Limb (tissue), 2 donors: ENCODE measurements around the gene NQO2.
"Not testable (repeated sequence)": the region's sequence is repeated elsewhere in the genome, so short reads cannot be mapped to it uniquely, and the experiment has no call there.

ENCODE experiments used
- DNase-seq, 2 donors: peaks; one replicate each; pipeline ENCODE4 v3.0.0-alpha.2; 2016; ENCODE audit errors: extremely low spot score in 2 of 2

Gene NQO2

DNA sequence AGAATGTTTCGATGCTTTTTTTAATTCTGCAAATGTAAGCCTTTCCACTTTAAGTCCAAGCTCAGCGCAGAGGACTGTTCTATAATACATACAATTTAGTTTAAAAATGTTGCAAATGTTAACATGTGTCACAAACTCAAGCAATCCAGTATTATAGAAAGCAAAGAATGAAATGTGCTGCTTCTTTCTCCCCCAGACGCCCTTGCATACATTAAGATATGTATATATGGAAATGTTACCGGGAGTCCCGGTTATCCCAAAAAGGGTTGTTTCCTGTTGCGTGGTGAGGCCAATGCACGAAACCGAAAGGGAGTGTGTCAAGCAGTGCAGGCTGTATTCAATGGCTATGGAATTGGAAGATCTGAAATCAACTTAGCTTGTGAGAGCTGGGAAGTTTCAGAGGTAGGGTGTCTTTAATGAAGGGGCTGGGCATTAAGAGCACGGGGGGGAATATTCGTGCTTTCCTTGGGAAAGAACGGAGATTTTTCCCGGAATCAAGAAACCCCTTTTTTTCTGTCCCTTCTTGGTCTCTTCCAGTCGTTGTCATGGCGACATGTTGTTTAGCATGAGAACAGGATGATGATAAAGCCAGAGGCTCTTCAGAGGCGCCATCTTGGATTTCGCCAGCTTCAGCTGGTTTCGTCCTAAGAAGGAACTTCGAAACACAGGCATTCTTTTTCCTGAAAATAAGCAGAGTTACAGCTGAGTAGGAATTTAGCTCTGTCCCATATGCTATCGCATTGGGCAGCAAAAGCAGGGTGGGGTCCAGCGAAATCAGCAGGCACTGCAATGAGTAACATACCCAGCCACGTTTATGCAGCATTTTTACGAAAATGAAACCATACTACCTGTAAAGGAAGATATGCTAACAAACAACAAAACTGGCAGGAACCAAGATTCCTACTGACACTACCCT lies 10.1 kb upstream of the NQO2 start:
- peak; percentile 89 to 96 for DNase-seq

DNA sequence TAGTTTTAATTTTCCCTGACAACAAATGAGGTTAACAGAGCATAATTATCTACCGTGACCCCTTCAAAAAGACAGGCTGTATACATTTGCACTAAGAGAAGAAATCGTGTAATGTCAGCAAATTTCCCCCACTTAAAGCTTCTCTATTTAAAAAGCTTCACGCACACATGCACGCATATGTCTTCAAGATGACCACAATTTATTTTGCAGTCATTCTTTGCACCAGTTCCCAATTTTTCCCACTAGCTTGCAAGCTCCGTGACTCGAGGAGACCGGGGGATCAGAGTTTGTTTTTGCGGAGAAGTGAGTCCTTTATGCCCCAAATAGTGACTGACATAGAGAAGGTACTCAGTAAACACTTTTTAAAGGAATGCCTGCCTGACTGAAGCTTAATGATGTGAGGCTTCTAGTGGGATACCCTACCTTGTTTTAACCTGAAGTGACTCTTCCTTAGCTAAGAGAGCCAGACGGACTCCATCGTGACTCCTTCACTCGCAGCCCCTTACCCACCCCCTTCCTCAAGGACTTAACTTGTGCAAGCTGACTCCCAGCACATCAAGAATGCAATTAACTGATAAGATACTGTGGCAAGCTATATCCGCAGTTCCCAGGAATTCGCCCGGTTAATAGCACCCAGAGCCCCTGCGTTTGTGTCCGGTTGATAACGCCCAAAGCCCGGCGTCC lies 9.3 kb upstream of the NQO2 start:
- peak; percentile 48 to 59 for DNase-seq

DNA sequence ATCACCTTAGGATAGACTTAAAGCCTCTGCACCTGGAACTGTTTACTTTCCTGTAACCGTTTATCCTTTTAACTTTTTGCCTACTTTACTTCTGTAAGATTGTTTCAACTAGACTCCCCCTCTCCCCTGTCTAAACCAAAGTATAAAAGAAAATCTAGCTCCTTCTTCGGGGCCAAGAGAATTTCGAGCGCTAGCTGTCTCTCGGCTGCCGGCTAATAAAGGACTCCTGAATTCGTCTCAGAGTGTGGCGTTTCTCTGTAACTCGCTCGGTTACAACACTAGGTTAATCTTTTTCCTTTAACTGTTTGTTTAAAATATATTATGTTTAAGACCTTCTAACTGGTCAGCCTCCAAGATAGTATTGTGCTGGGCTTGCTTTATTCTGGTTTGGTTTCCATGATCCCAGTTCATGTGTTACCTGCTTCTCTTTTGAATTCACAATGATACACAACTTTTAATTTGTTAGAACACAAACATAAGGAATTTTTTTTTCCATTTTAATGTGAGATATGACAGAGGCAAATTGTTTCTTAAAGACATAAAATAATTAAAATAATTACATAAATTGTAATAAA lies 8.7 kb upstream of the NQO2 start:
- peak in 1 of 2 donors; percentile 11 for DNase-seq

DNA sequence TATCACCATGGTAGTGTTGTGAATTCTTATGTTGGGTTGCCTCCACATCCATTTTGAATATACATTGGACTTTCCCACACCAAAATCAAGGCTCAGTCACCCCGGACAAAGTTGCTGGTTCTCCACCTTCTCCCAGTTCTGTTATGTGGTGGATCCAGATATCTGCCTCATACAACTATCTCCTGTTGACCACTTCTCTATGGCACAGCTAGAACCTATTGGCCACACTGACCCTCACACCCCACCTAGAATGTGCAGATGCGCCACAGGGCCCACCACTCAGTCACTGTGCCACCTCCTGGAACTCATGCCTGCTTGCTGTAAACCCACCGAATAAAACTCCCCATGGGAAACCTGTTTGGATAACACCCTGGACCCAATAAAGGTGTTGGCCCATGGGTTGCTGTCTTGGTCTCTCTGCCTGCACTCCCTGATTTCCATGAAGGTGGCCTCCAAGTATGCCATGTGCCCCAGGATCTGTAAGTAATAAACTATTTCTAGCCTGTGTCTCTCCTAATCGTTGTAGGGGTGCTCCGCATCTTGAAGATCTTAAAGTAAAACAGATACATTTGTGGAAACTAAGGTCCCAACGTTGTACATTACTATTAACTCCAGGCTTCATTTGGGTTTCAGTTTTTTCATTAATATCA lies 7.2 kb upstream of the NQO2 start:
- DNase-seq: no peak

DNA sequence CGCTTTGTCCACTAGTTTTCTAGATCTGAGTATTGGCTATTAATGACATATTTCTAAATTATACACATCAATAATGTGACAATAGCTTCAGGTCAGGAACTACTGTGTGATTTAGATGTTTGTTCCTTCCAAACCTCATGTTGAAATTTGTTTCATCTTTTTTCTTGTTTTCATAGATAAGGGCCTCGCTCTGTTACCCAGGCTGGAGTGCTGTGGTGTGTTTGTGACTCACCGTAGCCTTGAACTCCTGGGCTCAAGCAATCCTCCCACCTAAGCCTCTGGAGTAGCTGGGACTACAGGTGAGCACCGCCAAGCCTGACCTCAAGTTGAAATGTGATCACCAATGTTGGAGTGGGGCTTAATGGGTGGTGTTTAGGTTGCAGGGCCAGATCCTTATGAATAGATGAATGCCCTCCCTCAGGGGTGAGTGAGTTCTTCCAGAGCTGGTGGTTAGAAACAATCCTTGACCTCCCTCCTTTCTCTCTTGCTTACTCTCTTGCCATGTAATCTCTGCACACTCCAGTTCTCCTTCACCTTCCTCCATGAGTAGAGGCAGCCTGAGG lies 5.9 kb upstream of the NQO2 start:
- DNase-seq: no peak

DNA sequence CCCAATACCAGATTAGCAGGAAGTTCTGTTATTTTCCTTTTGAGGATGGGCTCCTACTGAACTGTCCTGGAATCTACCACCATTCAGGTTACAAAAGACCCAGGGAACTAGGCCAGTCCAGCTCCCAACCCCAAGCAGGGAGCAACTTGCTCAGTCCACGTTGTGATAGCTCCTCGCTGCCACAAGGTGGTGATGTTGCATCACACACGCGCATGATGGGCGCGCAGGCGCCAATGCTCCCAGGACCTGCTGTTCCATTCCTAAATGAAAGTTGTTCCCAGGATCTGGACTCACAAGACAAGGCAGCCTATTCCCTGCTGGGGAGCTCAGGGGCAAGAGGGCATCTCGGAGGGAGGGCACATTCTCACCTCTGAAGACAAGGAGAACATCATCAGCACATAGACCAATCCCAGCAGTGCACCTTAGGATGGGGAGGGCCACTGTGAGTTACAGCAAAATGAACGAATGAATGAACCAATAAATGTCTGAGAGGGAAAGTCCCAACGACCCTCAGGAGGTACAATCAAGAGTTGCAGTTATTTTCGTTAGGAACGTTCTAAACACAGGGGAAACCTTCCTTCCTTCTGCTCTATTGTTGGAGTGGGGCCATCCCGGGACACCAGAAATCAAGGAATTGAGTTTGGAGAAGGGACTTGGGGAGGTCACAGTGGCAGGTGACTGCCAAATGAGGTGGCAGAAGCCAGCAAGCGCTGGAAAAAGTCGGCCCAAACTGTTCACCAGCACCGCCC lies 1.3 kb upstream of the NQO2 start:
- DNase-seq: peak in 1 of 2 donors; percentile 56

DNA sequence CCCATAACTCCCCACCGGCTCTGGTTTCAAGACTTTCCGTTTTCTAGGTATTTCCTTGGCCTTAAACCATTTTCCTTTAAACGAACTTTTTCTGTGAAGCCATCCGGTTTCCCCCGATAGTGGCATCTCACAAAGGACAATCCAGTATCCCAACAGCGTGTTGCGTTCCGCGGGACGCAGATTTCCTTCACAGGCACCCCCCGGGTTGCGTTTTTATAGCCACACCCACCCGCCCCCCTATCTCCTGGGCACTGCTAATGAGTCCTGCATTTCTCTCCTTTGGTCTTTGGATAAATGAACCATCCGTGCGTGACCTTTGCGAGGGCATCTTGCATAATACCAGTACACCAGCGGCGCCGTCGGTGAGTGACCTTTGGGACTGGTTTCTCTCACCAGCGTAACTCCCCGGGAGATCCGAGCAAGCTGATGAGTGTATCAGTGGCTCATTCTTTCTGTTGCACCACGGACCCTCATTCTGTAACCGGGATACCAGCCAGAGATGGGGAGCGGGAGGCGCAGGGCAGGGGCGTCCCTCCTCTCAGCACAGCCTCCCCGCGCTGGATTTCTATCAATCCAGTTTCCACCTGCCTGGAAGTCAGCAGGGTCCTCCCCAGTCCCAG lies 586 bp upstream of the NQO2 start:
- DNase-seq: peak in 1 of 2 donors; percentile 68

DNA sequence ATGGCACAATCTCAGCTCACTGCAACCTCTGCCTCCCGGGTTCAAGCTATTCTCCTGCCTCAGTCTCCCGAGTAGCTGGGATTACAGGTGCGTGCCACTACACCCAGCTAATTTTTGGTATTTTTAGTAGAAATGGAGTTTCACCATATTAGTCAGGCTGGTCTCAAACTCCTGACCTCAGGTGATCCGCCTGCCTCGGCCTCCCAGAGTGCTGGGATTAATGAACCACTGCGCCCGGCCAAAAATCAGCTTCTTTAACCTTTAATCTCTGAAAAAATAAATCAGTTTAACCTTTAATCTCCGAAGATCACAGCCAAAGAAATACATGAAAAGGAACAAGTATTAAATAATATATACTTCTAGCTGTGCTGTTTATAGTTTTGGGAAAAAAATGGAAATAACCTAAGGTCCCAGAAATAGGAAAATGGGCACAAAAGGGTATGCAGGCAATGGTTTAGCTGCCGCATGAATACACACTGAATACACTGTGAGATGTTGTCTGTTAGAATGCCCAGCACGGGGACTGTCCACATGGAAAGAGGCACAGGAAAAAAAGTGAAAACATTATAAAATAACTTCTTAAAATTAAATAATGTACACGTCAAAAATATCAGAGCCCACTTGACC lies 1.6 kb downstream of the NQO2 start:
- DNase-seq: no peak

DNA sequence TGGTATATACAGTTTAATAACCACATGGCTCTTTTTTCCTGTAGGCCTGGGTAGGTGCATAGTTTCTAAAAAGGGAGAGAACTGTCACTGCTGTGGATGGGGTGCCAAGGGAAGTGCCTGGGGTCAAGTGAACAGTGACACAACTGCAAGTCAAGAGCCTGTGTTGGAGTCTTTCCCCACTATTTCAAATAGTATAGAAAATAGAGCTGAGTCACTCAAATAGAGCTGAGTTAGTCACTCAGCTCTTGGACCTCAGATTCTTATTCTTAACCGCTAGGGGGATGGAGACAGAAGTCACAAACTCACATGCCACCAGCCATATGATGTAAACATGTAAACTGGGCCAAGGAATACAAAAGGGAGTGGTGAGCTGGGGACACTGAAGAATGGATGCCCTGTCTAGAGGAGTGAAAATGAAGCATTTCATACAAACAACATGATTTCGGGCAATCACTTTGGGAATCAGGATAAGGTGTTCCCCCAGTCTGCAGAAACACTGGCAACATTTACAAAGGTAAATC lies 2.1 kb downstream of the NQO2 start:
- DNase-seq: peak in 1 of 2 donors; percentile 47

DNA sequence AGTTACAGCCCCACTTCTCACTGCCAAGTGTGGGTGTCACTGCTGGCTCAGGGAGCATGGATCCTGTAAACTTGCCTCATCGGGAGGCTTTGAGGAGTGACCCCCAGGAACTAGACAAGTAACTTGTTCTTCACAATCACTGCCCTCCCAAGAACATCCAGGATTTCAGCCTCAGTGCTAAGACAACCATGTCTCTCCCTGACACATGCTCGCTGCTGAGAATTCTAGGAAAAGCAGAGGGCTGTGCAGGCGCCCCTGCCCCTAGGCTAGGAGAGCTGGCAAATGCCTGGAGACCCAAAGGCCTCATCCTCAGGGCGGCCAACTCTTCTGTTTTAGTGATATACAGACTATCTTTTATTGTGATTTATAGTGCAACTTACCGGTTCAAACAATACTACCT lies 3.5 kb downstream of the NQO2 start:
- DNase-seq: not testable (repeated sequence)

DNA sequence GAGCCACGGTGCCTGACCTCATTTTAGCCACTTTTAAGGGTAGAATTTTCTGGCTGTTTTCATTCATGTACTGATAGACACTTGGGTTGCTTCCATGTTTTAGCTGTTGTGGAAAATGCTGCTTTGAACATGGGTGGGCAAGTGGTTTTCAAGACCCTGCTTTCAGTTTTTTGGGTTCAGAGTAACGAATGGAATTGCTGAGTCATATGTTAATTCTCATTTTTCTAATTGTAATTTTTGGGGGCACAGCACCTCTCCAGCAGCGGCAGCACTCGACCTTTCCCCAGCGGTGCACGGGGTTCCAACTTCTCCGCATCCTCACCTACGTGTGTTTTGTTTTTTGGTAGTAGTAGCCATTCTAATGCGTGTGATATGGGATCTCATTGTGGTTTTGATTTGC lies 5.4 kb downstream of the NQO2 start:
- no peak for DNase-seq

DNA sequence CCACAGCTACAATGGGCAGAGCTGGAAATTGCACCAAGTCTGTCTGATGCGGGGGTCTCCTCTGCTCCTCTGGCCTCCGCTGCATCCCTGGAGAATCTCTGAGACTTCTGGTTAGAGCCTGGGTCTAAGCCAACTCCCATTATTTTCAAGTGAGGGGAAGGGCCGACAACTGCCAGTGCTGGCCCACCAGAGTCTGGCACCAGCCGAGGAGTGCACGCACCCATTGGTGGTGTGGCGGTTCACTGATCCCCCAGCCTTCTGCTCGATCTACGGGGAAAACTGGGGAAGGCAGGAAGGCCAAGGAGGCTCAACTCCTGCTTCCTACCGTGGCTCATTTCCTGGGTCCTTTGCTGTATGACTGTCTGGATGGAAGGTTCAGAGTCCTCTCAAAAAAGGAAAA lies 6.2 kb downstream of the NQO2 start:
- DNase-seq: no peak

DNA sequence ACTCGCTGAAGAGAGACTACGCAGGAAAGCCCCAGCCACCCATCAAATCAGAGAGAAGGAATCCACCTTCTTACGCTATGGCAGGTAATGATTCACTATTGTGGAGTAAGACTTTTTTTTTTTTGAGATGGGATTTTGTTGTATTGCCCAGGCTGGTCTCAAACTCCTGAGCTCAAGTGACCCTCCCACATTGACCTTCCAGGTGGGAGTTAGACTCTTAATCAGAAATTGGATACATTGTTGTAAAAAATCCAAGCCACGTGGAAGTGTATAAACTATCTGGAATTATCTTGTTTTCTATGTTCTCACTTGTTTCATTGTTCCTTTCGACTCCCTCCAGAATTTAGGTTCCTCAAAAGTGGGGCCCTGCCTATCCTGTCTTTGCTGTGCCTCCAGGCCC lies 6.8 kb downstream of the NQO2 start:
- no peak for DNase-seq

DNA sequence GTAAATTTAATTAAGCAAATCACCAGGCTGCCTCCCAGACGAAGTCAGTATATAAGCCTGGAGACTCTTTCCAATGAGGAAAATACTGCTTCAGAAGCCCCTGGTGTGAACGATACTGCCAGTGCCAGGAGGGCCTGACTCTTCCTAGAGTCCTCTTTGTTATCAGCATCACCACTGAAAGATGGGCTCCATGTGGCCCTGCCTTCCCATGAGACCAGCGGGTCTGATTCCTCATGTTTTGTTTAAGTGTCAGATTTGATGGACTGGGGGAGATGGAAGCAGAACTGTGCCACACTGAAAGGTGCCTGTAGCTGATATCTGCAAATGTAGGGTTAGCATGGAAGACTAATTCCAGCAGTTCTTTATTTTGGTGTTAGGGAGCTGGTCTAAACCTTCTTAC lies 7.9 kb downstream of the NQO2 start:
- no peak for DNase-seq

DNA sequence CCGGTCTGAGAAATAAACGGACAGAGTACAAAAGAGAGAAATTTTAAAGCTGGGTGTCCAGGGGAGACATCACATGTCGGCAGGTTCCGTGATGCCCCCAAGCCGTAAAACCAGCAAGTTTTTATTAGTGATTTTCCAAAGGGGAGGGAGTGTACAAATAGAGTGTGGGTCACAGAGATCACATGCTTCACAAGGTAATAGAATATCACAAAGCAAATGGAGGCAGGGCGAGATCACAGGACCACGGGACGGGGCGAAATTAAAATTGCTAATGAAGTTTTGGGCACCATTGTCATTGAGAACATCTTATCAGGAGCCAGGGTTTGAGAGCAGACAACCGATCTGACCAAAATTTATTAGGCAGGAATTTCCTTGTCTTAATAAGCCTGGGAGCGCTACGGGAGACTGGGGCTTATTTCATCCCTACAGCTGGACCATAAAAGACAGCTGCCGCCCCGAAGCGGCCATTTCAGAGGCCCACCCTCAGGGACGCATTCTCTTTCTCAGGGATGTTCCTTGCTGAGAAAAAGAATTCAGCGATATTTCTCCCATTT lies 9.1 kb downstream of the NQO2 start:
- DNase-seq: not testable (repeated sequence)

DNA sequence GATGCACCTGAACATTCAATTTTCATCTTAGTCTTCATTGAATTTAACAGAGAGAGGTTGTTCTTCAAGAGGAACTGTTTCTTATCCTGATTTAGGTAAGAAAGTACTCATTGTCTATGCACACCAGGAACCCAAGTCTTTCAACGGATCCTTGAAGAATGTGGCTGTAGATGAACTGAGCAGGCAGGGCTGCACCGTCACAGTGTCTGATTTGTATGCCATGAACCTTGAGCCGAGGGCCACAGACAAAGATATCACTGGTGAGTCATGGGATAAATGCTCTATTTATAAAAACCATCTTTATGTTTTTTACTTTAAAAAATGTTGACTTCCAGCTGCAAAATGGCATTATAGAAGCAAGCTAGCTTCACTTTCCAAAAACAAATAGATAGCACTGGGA lies 10.2 kb downstream of the NQO2 start:
- DNase-seq: no peak

DNA sequence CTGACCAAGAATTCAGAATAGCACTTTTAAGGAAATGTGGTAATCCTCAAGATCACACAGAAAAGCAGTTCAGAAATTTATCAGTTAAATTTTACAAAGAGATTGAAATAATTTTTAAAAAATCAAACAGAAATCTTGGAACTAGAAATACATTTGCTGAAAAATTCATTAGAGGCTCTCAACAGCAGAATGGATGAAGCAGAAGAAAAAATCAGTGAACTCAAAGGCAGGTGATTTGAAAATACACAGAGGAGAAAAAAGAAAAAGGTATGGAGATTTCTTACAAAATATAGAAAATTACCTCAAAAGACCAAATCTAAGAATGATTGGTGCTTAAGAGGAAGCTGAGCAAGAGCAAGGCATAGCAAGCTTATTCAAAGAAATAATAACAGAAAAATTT lies 11.5 kb downstream of the NQO2 start:
- no peak for DNase-seq

DNA sequence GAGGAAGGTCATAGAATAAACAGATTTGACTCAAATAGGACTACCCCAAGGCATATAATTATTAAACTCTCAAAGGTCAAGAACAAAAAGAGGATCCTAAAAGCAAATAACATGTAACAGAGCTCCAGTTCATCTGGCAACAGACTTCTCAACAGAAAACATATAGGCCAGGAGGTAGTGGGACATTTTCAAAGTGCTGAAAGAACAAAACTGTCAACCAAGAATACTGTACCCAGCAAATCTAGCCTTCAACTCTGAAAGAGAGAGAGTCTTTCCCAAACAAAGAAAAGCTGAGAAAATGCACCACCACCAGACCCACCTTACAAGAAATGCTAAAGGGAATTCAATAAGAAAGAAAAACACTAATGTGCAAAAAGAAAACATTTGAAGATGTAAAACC lies 11.9 kb downstream of the NQO2 start:
- DNase-seq: no peak

DNA sequence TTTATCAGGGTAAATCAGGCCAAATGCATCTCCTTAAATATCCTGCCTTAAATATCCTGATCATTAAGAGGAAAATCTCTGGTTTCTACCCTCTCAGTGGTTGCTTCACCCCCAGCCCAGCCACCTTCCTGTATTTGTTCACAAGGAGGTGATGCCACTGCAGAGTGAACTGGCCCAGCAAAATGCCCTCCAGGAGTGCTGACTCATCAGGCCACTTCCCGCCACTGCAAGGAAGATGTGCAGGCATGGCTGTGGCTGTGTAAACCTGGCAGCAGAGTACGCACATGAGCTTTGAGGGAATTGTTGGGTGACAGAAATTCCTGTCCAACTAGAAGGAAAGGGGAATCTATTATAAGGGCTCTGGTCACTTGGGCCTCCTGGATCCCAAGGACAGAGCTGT lies 13.8 kb downstream of the NQO2 start:
- DNase-seq: no peak
